ENCODE measurements around the gene CMSS1. TPM values are rescaled to one million over a fixed set of nuclear protein-coding genes. Genes with fewer than 3 reads are reported as not detected.

The CMSS1 gene
- 35.8 and 36.3 TPM in 2 replicates for polyA plus RNA-seq (2013)

DNA sequence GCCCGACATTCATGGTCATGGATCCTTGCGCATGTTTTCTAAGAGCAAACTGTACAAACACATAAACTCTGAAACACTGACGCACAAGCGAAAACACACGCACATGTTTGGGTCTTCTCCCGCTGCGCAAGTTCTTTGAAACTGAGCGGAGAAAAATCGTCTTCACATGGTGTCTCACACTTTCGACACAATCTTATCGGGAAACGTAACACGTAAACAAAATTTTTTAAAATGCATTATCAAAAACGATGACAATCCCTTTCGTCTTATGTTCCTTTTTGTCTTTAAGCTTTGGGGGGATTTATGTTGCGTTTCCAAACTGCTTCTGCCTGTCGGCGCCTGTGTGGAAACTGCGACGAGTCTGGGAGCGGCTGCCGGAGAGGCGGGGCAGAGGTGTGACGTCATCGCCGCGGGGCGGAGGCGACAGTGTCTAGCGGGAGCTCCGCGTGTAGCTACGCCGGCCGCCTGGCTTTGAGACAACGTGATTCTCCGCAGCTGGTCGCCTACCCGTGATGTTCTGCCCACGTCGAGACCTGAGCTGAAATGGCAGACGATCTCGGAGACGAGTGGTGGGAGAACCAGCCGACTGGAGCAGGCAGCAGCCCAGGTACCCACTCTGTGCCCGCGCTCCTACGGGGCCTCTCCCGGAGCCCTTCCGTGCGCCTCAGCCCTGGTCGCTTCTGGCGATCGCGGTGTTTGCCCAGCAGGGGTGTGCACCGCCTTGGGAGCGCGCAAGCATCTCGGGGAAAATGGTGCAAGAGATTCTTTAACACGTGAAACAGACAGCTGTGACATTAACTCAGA is at the start of gene CMSS1:
Gene CMSS1 (plus strand): TSS at position 426 of the 804 bp plus-strand sequence.
- Histone ChIP-seq H3K79me2 (ENCODE audit: control insufficient read depth, insufficient read depth, low read length, poor library complexity) (no peaks in the 10 kb centered on the region), H2BK120ac (ENCODE audit: insufficient read depth, low read length, poor library complexity) (peak within 1 kb of the TSS; percentile 36), H3K23ac (ENCODE audit: low read length) (no peak within 1 kb of the TSS), H3K4ac (ENCODE audit: low read depth, low read length) (peak within 1 kb of the TSS; percentile 16), H4K91ac (ENCODE audit: low read depth, low read length) (peak within 1 kb of the TSS; percentile 3), H2BK12ac (ENCODE audit: low read length) (no peak within 1 kb of the TSS), H2AK5ac (ENCODE audit: low read length) (no peak within 1 kb of the TSS), H4K8ac (ENCODE audit: low read depth, low read length) (peak within 1 kb of the TSS; percentile 73), H3K27me3 (ENCODE audit: insufficient read depth, low read length) (peaks cover 2% of the 10 kb centered on the region), H3K36me3 (ENCODE audit: control insufficient read depth in 1 of 2, insufficient read depth in 2 of 2, low read length in 2 of 2) (no peaks in the 10 kb centered on the region), H3K9ac (ENCODE audit: low read length) (peak within 1 kb of the TSS; percentile 87), H3K79me1 (ENCODE audit: low read length) (peaks cover 5% of the 10 kb centered on the region), H3K4me1 (ENCODE audit: control insufficient read depth in 1 of 2, insufficient read depth in 2 of 2, low read length in 2 of 2) (peaks cover 0 to 2% of the 10 kb centered on the region in 2 experiments), H3K4me2 (ENCODE audit: low read length) (peak within 1 kb of the TSS; percentile 92), H3K14ac (ENCODE audit: low read length) (peak within 1 kb of the TSS; percentile 41), H2AFZ (ENCODE audit: insufficient read depth, low read length, poor library complexity) (peak within 1 kb of the TSS; percentile 91), H3K4me3 (ENCODE audit: low read depth, low read length) (peak within 1 kb of the TSS; percentile 90), H4K12ac (ENCODE audit: low read depth, low read length) (peak within 1 kb of the TSS; percentile 59), H3K27ac (ENCODE audit: low read depth, low read length) (no peak within 1 kb of the TSS), H3K18ac (ENCODE audit: low read length) (peak within 1 kb of the TSS; percentile 9), H2BK5ac (ENCODE audit: low read depth, low read length, poor library complexity) (no peak within 1 kb of the TSS), H3K9me3 (ENCODE audit: insufficient read depth, low read depth, low read length) (no peaks in the 10 kb centered on the region)
- DNase-seq, result peak; percentile 94 to 96
- WGBS (ENCODE audit: extremely low coverage, insufficient coverage, insufficient read length), result no CpG with 5 or more reads among the region's 60 CpGs

DNA sequence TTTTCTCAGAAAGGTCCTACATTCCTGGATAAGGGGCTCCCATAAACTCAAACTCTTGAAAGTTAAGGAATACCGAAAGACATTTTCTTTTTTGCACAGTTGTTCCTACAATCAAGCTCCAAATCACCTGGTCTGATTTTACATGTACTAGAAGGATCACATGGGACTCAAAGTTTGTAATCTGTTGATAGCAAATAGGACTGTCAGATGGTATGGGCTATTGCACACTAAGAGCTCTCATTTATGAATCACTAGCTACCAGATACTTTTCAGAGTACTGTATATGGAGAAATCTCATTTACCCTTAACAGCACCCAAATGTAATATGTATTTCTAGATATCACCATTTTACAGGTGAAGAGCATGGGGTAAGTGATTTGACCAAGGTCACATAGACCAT is 49.5 kb upstream of the CMSS1 start:
- no peaks in the 10 kb centered on the region for H3K79me2 ChIP-seq (ENCODE audit: control insufficient read depth, insufficient read depth, low read length, poor library complexity)
- no peak overlapping the region for H3K4ac ChIP-seq (ENCODE audit: low read depth, low read length)
- H3K9me3 ChIP-seq (ENCODE audit: insufficient read depth, low read depth, low read length), result no peaks in the 10 kb centered on the region
- no peak overlapping the region for H3K9ac ChIP-seq (ENCODE audit: low read length)
- no peaks in the 10 kb centered on the region for H3K27me3 ChIP-seq (ENCODE audit: insufficient read depth, low read length)
- H3K4me3 ChIP-seq (ENCODE audit: low read depth, low read length), result no peak overlapping the region
- H3K14ac ChIP-seq (ENCODE audit: low read length), result no peak overlapping the region
- no peak overlapping the region for H3K27ac ChIP-seq (ENCODE audit: low read depth, low read length)
- H3K18ac ChIP-seq (ENCODE audit: low read length), result no peak overlapping the region
- no peak overlapping the region for H3K23ac ChIP-seq (ENCODE audit: low read length)
- no peak overlapping the region for H2BK12ac ChIP-seq (ENCODE audit: low read length)
- no peaks in the 10 kb centered on the region for H3K79me1 ChIP-seq (ENCODE audit: low read length)
- no peaks in the 10 kb centered on the region for H3K4me1 ChIP-seq (ENCODE audit: control insufficient read depth in 1 of 2, insufficient read depth in 2 of 2, low read length in 2 of 2)
- no peak overlapping the region for H2AFZ ChIP-seq (ENCODE audit: insufficient read depth, low read length, poor library complexity)
- no peak overlapping the region for H2AK5ac ChIP-seq (ENCODE audit: low read length)
- WGBS (ENCODE audit: extremely low coverage, insufficient coverage, insufficient read length), result no CpG with 5 or more reads among the region's 1 CpG
- no peak overlapping the region for H4K12ac ChIP-seq (ENCODE audit: low read depth, low read length)
- DNase-seq, result no peak
- H2BK120ac ChIP-seq (ENCODE audit: insufficient read depth, low read length, poor library complexity), result no peak overlapping the region
- no peak overlapping the region for H3K4me2 ChIP-seq (ENCODE audit: low read length)
- H4K91ac ChIP-seq (ENCODE audit: low read depth, low read length), result no peak overlapping the region
- no peak overlapping the region for H4K8ac ChIP-seq (ENCODE audit: low read depth, low read length)
- H3K36me3 ChIP-seq (ENCODE audit: control insufficient read depth in 1 of 2, insufficient read depth in 2 of 2, low read length in 2 of 2), result no peaks in the 10 kb centered on the region
- no peak overlapping the region for H2BK5ac ChIP-seq (ENCODE audit: low read depth, low read length, poor library complexity)

DNA sequence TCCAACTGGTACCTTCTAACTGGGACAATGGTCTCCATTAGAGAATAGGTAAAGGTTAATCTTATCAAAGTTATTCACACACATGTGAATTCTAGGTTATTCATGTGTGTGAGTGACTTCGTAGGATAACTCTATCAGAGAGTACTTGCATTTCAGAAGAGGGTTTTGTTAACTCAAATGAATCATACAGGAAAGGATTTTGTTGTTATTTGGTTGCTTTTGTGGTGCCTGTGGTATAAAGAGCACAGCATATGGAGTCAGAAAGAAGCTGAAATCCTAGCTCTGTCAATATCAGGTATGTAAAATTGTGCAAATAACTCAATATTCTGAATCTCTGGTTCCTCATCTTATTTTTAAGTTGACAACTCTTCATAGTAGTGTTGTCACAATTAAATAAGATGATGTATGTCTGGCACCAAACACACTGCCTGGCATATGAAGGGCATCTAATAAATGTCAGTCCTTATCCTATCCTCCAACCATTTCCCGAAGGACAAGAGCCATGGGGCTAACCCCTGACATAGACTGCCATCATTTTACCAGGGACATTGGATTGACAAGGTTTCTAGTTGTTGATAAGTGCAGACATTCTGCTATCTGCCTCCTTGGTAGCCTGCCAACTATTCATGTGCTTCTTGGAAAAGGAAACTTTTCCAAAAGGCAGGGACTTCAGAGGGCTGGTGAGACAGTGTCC is 48.7 kb upstream of the CMSS1 start:
- Histone ChIP-seq H2BK12ac (ENCODE audit: low read length) (no peak overlapping the region), H2BK5ac (ENCODE audit: low read depth, low read length, poor library complexity) (no peak overlapping the region), H3K27me3 (ENCODE audit: insufficient read depth, low read length) (no peaks in the 10 kb centered on the region), H3K79me1 (ENCODE audit: low read length) (no peaks in the 10 kb centered on the region), H3K23ac (ENCODE audit: low read length) (no peak overlapping the region), H3K79me2 (ENCODE audit: control insufficient read depth, insufficient read depth, low read length, poor library complexity) (no peaks in the 10 kb centered on the region), H2AFZ (ENCODE audit: insufficient read depth, low read length, poor library complexity) (no peak overlapping the region), H3K4me1 (ENCODE audit: control insufficient read depth in 1 of 2, insufficient read depth in 2 of 2, low read length in 2 of 2) (no peaks in the 10 kb centered on the region), H2AK5ac (ENCODE audit: low read length) (no peak overlapping the region), H3K4ac (ENCODE audit: low read depth, low read length) (no peak overlapping the region), H2BK120ac (ENCODE audit: insufficient read depth, low read length, poor library complexity) (no peak overlapping the region), H4K91ac (ENCODE audit: low read depth, low read length) (no peak overlapping the region), H3K14ac (ENCODE audit: low read length) (no peak overlapping the region), H3K9ac (ENCODE audit: low read length) (no peak overlapping the region), H4K12ac (ENCODE audit: low read depth, low read length) (no peak overlapping the region), H3K18ac (ENCODE audit: low read length) (no peak overlapping the region), H3K27ac (ENCODE audit: low read depth, low read length) (no peak overlapping the region), H3K4me3 (ENCODE audit: low read depth, low read length) (no peak overlapping the region), H3K9me3 (ENCODE audit: insufficient read depth, low read depth, low read length) (no peaks in the 10 kb centered on the region), H4K8ac (ENCODE audit: low read depth, low read length) (no peak overlapping the region), H3K4me2 (ENCODE audit: low read length) (no peak overlapping the region), H3K36me3 (ENCODE audit: control insufficient read depth in 1 of 2, insufficient read depth in 2 of 2, low read length in 2 of 2) (no peaks in the 10 kb centered on the region)
- no peak for DNase-seq
- no CpG with 5 or more reads among the region's 2 CpGs for WGBS (ENCODE audit: extremely low coverage, insufficient coverage, insufficient read length)

DNA sequence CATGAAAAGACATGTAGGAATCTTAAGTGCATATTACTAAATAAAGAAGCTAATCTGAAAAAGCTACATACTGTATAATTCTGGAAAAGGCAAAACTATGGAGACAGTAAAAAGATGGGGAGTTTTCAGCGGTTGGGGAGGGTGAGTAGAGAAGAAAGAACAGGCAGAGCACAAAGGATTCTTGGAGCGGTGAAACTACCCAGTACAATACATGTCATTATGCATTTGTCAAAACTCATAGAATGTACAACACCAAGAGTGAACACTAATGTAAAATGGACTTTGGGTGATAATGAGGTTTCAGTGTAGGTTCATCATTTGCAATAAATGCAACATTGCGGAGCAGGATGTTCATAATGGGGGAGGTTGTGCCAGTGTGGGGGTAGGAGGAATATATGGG is 45.5 kb upstream of the CMSS1 start:
- Histone ChIP-seq H3K4me2 (ENCODE audit: low read length) (no peak overlapping the region), H2AK5ac (ENCODE audit: low read length) (no peak overlapping the region), H2BK12ac (ENCODE audit: low read length) (no peak overlapping the region), H3K18ac (ENCODE audit: low read length) (no peak overlapping the region), H3K14ac (ENCODE audit: low read length) (no peak overlapping the region), H3K9ac (ENCODE audit: low read length) (no peak overlapping the region), H3K9me3 (ENCODE audit: insufficient read depth, low read depth, low read length) (no peaks in the 10 kb centered on the region), H4K8ac (ENCODE audit: low read depth, low read length) (no peak overlapping the region), H3K27ac (ENCODE audit: low read depth, low read length) (no peak overlapping the region), H3K4me3 (ENCODE audit: low read depth, low read length) (no peak overlapping the region), H2AFZ (ENCODE audit: insufficient read depth, low read length, poor library complexity) (no peak overlapping the region), H3K23ac (ENCODE audit: low read length) (no peak overlapping the region), H3K4ac (ENCODE audit: low read depth, low read length) (no peak overlapping the region), H3K27me3 (ENCODE audit: insufficient read depth, low read length) (no peaks in the 10 kb centered on the region), H2BK120ac (ENCODE audit: insufficient read depth, low read length, poor library complexity) (no peak overlapping the region), H2BK5ac (ENCODE audit: low read depth, low read length, poor library complexity) (no peak overlapping the region), H4K12ac (ENCODE audit: low read depth, low read length) (no peak overlapping the region), H4K91ac (ENCODE audit: low read depth, low read length) (no peak overlapping the region), H3K36me3 (ENCODE audit: control insufficient read depth in 1 of 2, insufficient read depth in 2 of 2, low read length in 2 of 2) (no peaks in the 10 kb centered on the region), H3K4me1 (ENCODE audit: control insufficient read depth in 1 of 2, insufficient read depth in 2 of 2, low read length in 2 of 2) (peaks cover 2% of the 10 kb centered on the region in 2 experiments), H3K79me1 (ENCODE audit: low read length) (no peaks in the 10 kb centered on the region), H3K79me2 (ENCODE audit: control insufficient read depth, insufficient read depth, low read length, poor library complexity) (no peaks in the 10 kb centered on the region)
- no CpG with 5 or more reads among the region's 3 CpGs for WGBS (ENCODE audit: extremely low coverage, insufficient coverage, insufficient read length)
- DNase-seq, result no peak
